Activated CD8-positive, alpha-beta memory T cell treated with anti-CD3 and anti-CD28 coated beads, Interleukin-2, amount 10 ng/mL, durations not matched to agents 7 days and 5 days (primary cell): ENCODE measurements around the gene CD4. TPM values are rescaled to one million over a fixed set of nuclear protein-coding genes. Genes with fewer than 3 reads are reported as not detected.

Source experiments
- ATAC-seq: fragments of 150-1000 bp; cut with Tn5 transposase; one replicate; pipeline ENCODE4 v1.10.0; 2021; ENCODE audit warnings: moderate library complexity
- CTCF ChIA-PET: fragments of 350-600 bp; sonication (Branson Sonifier 250); formaldehyde crosslinking; loops from one replicate; lab custom pipeline; 2021; ENCODE audit warnings: antibody characterized with exemption; lab: Charles Lee
- DNase-seq: peaks from one replicate; pipeline ENCODE4 v3.0.0-alpha.2; 2020
- H3K27ac Mint-ChIP-seq: one replicate; pipeline ENCODE4 v1.8.0; 2021; ENCODE audit warnings: mild to moderate bottlenecking, mixed read lengths
- H3K27me3 Mint-ChIP-seq: one replicate; pipeline ENCODE4 v1.8.0; 2021; ENCODE audit warnings: mixed read lengths
- H3K36me3 Mint-ChIP-seq: one replicate; pipeline ENCODE4 v1.8.0; 2021; ENCODE audit warnings: mild to moderate bottlenecking, mixed read lengths
- H3K4me1 Mint-ChIP-seq: one replicate; pipeline ENCODE4 v1.8.0; 2021; ENCODE audit warnings: mixed read lengths
- H3K4me3 Mint-ChIP-seq: one replicate; pipeline ENCODE4 v1.8.0; 2021; ENCODE audit warnings: mild to moderate bottlenecking, moderate library complexity, mixed read lengths
- H3K9me3 Mint-ChIP-seq: one replicate; pipeline ENCODE4 v1.8.0; 2022; ENCODE audit warnings: low read depth, mixed read lengths
- total RNA-seq, 2 experiments: library from RNA; stranded (reverse); gene quantifications; one replicate each; pipeline ENCODE4 v1.2.3, GENCODE V29; 2021

CD4 gene
- total RNA-seq, 2 experiments from 2014 or later: 0.82 to 1.8 TPM

- H3K4me1 Mint-ChIP-seq: peaks cover 56% of the 10 kb centered on the region
- ATAC-seq: no peak
Measured at GRCh38 chr12:6767353-6768319, 21.7 kb upstream of the CD4 start.

GRCh38 chr12:6768437-6768914 lies 20.9 kb upstream of the CD4 start:
- DNase-seq (no peak), ATAC-seq (no peak)
- Mint-ChIP-seq H3K36me3 (peaks cover 11% of the 10 kb centered on the region), H3K27ac (no peak overlapping the region), H3K4me3 (peak overlapping the region; percentile 77), H3K27me3 (peaks cover 15% of the 10 kb centered on the region), H3K4me1 (peaks cover 56% of the 10 kb centered on the region), H3K9me3 (no peaks in the 10 kb centered on the region)
- CTCF ChIA-PET: interaction anchor here (4.8 to 6.5 kb wide), 2 partner anchors 11 to 15 kb away, joined by 90 to 108 read pairs; partner anchors contain the start of gene MLF2

More at GRCh38 chr12:6767353-6768319, 21.7 kb upstream of the CD4 start:
- Mint-ChIP-seq H3K27ac (peak overlapping the region; percentile 73), H3K9me3 (no peaks in the 10 kb centered on the region), H3K4me3 (peak overlapping the region; percentile 77), H3K36me3 (peaks cover 8% of the 10 kb centered on the region), H3K27me3 (peaks cover 19% of the 10 kb centered on the region)
- DNase-seq: no peak
- CTCF ChIA-PET: interaction anchor here (0.8 to 6.5 kb wide), 27 partner anchors 9 to 235 kb away, joined by 3 to 108 read pairs (median 5); partner anchors contain the start of genes CDCA3, COPS7A, GPR162 and LPAR5

GRCh38 chr12:6768990-6769389 lies 20.3 kb upstream of the CD4 start:
- H3K4me3 Mint-ChIP-seq: peak overlapping the region; percentile 77

GRCh38 chr12:6769666-6770065 lies 19.7 kb upstream of the CD4 start:
- DNase-seq: no peak
- Mint-ChIP-seq H3K27ac (peak overlapping the region; percentile 34), H3K9me3 (no peaks in the 10 kb centered on the region), H3K27me3 (peaks cover 10% of the 10 kb centered on the region), H3K36me3 (peaks cover 19% of the 10 kb centered on the region), H3K4me1 (peaks cover 46% of the 10 kb centered on the region), H3K4me3 (no peak overlapping the region)
- CTCF ChIA-PET: interaction anchor here (0.6 to 6.5 kb wide), 4 partner anchors 9 to 55 kb away, joined by 3 to 108 read pairs (median 50); partner anchors contain the start of gene MLF2
- ATAC-seq: no peak

More at GRCh38 chr12:6768990-6769389, 20.3 kb upstream of the CD4 start:
- peaks cover 14% of the 10 kb centered on the region for H3K27me3 Mint-ChIP-seq
- peaks cover 52% of the 10 kb centered on the region for H3K4me1 Mint-ChIP-seq
- DNase-seq (no peak), ATAC-seq (no peak)
- no peaks in the 10 kb centered on the region for H3K9me3 Mint-ChIP-seq
- peaks cover 13% of the 10 kb centered on the region for H3K36me3 Mint-ChIP-seq
- H3K27ac Mint-ChIP-seq: no peak overlapping the region
- CTCF ChIA-PET: interaction anchor here (0.6 to 6.5 kb wide), 4 partner anchors 10 to 56 kb away, joined by 3 to 108 read pairs (median 46); partner anchors contain the start of gene MLF2

- no peak overlapping the region for H3K4me3 Mint-ChIP-seq
Measured at GRCh38 chr12:6770094-6770493, 19.2 kb upstream of the CD4 start.

GRCh38 chr12:6770600-6770999 lies 18.7 kb upstream of the CD4 start:
- H3K36me3 Mint-ChIP-seq: peaks cover 28% of the 10 kb centered on the region
- peaks cover 44% of the 10 kb centered on the region for H3K4me1 Mint-ChIP-seq
- H3K9me3 Mint-ChIP-seq: no peaks in the 10 kb centered on the region
- peaks cover 3% of the 10 kb centered on the region for H3K27me3 Mint-ChIP-seq
- H3K4me3 Mint-ChIP-seq: no peak overlapping the region
- peak overlapping the region; percentile 90 for H3K27ac Mint-ChIP-seq
- CTCF ChIA-PET: interaction anchor here (1.3 to 6.5 kb wide), 4 partner anchors 9 to 102 kb away, joined by 4 to 108 read pairs (median 54); partner anchors contain the start of genes MLF2, SPSB2 and ZNF384
- ATAC-seq: no peak
- DNase-seq: no peak

More at GRCh38 chr12:6770094-6770493, 19.2 kb upstream of the CD4 start:
- Mint-ChIP-seq H3K9me3 (no peaks in the 10 kb centered on the region), H3K36me3 (peaks cover 23% of the 10 kb centered on the region), H3K27ac (peak overlapping the region; percentile 34), H3K4me1 (peaks cover 45% of the 10 kb centered on the region), H3K27me3 (peaks cover 8% of the 10 kb centered on the region)
- ATAC-seq (no peak), DNase-seq (no peak)
- CTCF ChIA-PET: interaction anchor here (5.7 to 6.5 kb wide), 2 partner anchors 9 to 17 kb away, joined by 98 to 108 read pairs; partner anchors contain the start of gene MLF2

GRCh38 chr12:6771091-6771495 lies 18.2 kb upstream of the CD4 start:
- Mint-ChIP-seq H3K4me3 (no peak overlapping the region), H3K36me3 (peaks cover 33% of the 10 kb centered on the region), H3K4me1 (peaks cover 47% of the 10 kb centered on the region), H3K9me3 (no peaks in the 10 kb centered on the region), H3K27me3 (no peaks in the 10 kb centered on the region), H3K27ac (peak overlapping the region; percentile 90)
- DNase-seq (no peak), ATAC-seq (no peak)
- CTCF ChIA-PET: interaction anchor here (1.0 to 6.5 kb wide), 6 partner anchors 8 to 101 kb away, joined by 3 to 108 read pairs (median 8); partner anchors contain the start of genes MLF2, SPSB2 and ZNF384

- H3K27me3 Mint-ChIP-seq: no peaks in the 10 kb centered on the region
Measured at GRCh38 chr12:6771509-6772330, 17.6 kb upstream of the CD4 start.

GRCh38 chr12:6772331-6772695 lies 17.0 kb upstream of the CD4 start, which contains the start of gene LAG3:
TSS of gene LAG3 (plus strand) at chr12:6772520. CDS start at chr12:6772853, 333 bp downstream.
- ATAC-seq: peak; percentile 43
- Mint-ChIP-seq H3K4me3 (peak within 1 kb of the TSS; percentile 90), H3K27me3 (no peaks in the 10 kb centered on the region), H3K27ac (peak within 1 kb of the TSS; percentile 90), H3K36me3 (peaks cover 45% of the 10 kb centered on the region), H3K9me3 (no peaks in the 10 kb centered on the region), H3K4me1 (peaks cover 58% of the 10 kb centered on the region)
- CTCF ChIA-PET: interaction anchor here (1.0 to 5.7 kb wide), 8 partner anchors 9 to 100 kb away, joined by 3 to 98 read pairs (median 4); partner anchors contain the start of genes MLF2, P3H3 and SPSB2
- peak; percentile 86 for DNase-seq

More at GRCh38 chr12:6771509-6772330, 17.6 kb upstream of the CD4 start:
- Mint-ChIP-seq H3K36me3 (peaks cover 39% of the 10 kb centered on the region), H3K27ac (peak overlapping the region; percentile 90), H3K4me3 (peak overlapping the region; percentile 90), H3K4me1 (peaks cover 53% of the 10 kb centered on the region), H3K9me3 (no peaks in the 10 kb centered on the region)
- DNase-seq (no peak), ATAC-seq (no peak)
- CTCF ChIA-PET: interaction anchor here (1.0 to 5.7 kb wide), 6 partner anchors 10 to 101 kb away, joined by 3 to 98 read pairs (median 5); partner anchors contain the start of genes MLF2, SPSB2 and ZNF384

- peaks cover 46% of the 10 kb centered on the region for H3K36me3 Mint-ChIP-seq
- H3K9me3 Mint-ChIP-seq: no peaks in the 10 kb centered on the region
- CTCF ChIA-PET: interaction anchor here (1.0 to 12.3 kb wide), 9 partner anchors 5 to 100 kb away, joined by 4 to 108 read pairs (median 10); partner anchors contain the start of genes COPS7A, MLF2, P3H3 and PTMS
- H3K27me3 Mint-ChIP-seq: no peaks in the 10 kb centered on the region
- H3K27ac Mint-ChIP-seq: peak overlapping the region; percentile 90
- ATAC-seq: no peak
- peaks cover 60% of the 10 kb centered on the region for H3K4me1 Mint-ChIP-seq
- peak overlapping the region; percentile 90 for H3K4me3 Mint-ChIP-seq
- DNase-seq: peak; percentile 47
Measured at GRCh38 chr12:6772726-6773589, 16.4 kb upstream of the CD4 start.

- ATAC-seq (peak; percentile 17), DNase-seq (peak; percentile 71)
- Mint-ChIP-seq H3K4me3 (peak overlapping the region; percentile 90), H3K9me3 (no peaks in the 10 kb centered on the region), H3K36me3 (peaks cover 53% of the 10 kb centered on the region), H3K27me3 (no peaks in the 10 kb centered on the region), H3K27ac (peak overlapping the region; percentile 95), H3K4me1 (peaks cover 60% of the 10 kb centered on the region)
- CTCF ChIA-PET: interaction anchor here (1.4 to 12.3 kb wide), 9 partner anchors 6 to 99 kb away, joined by 3 to 108 read pairs (median 10); partner anchors contain the start of genes COPS7A, MLF2, P3H3 and PTMS
Measured at GRCh38 chr12:6773590-6774351, 15.6 kb upstream of the CD4 start.
